Mesenchymal stem cell (in vitro differentiated cells and primary cell): ENCODE results near the gene PAX8.

Experiments used
- DNase-seq: peaks from one replicate; pipeline ENCODE4 v3.0.0-alpha.2; 2013
- H2AFZ ChIP-seq: one replicate; pipeline ENCODE4 v1.6.1; 2013; ENCODE audit warnings: low read depth, mild to moderate bottlenecking, control low read depth, inconsistent platforms, low read length, moderate library complexity
- H2AK5ac ChIP-seq: 2 replicates; pipeline ENCODE4 v1.6.1; 2013; ENCODE audit warnings: low read length, moderate library complexity, mild to moderate bottlenecking, inconsistent platforms; ENCODE audit not compliant: severe bottlenecking
- H2BK120ac ChIP-seq: one replicate; pipeline ENCODE4 v1.6.1; 2013; ENCODE audit warnings: low read depth, mild to moderate bottlenecking, inconsistent platforms, low read length, moderate library complexity
- H2BK12ac ChIP-seq, 2 experiments: one replicate each; pipeline ENCODE4 v1.6.1; 2013; ENCODE audit warnings: inconsistent platforms in 2 of 2, low read length in 2 of 2, mild to moderate bottlenecking in 2 of 2, moderate library complexity in 2 of 2, control low read depth in 1 of 2
- H2BK15ac ChIP-seq: one replicate; pipeline ENCODE4 v1.6.1; 2013; ENCODE audit warnings: mild to moderate bottlenecking, low read depth, inconsistent platforms; ENCODE audit not compliant: poor library complexity, severe bottlenecking
- H2BK5ac ChIP-seq: 2 replicates; pipeline ENCODE4 v1.6.1; 2013; ENCODE audit warnings: low read depth, mild to moderate bottlenecking, low read length, control low read depth, inconsistent platforms; ENCODE audit not compliant: poor library complexity, severe bottlenecking
- H3K14ac ChIP-seq, 2 experiments: one replicate each; pipeline ENCODE4 v1.6.1; 2013; ENCODE audit warnings: inconsistent platforms in 2 of 2, low read length in 2 of 2, control low read depth in 1 of 2, mild to moderate bottlenecking in 1 of 2, moderate library complexity in 1 of 2
- H3K18ac ChIP-seq, 2 experiments: one replicate each; pipeline ENCODE4 v1.6.1; 2013; ENCODE audit warnings: inconsistent platforms in 2 of 2, low read length in 2 of 2, control low read depth in 1 of 2, low read depth in 1 of 2, mild to moderate bottlenecking in 1 of 2
- H3K23ac ChIP-seq, 2 experiments: one replicate each; pipeline ENCODE4 v1.6.1; 2013; ENCODE audit warnings: inconsistent platforms in 2 of 2, low read length in 2 of 2, mild to moderate bottlenecking in 2 of 2, moderate library complexity in 2 of 2, control low read depth in 1 of 2
- H3K27ac ChIP-seq: 2 replicates; pipeline ENCODE4 v1.5.1; 2013; ENCODE audit warnings: mild to moderate bottlenecking, moderate library complexity, low read length, control low read depth, inconsistent platforms; ENCODE audit not compliant: poor library complexity, severe bottlenecking
- H3K27me3 ChIP-seq, 2 experiments: 2 replicates each; pipeline versions ENCODE4 v1.6.1 to v1.7.0; 2013; ENCODE audit warnings: low read length in 2 of 2, mild to moderate bottlenecking in 2 of 2, moderate library complexity in 2 of 2, control low read depth in 1 of 2, inconsistent platforms in 1 of 2; ENCODE audit not compliant: control insufficient read depth in 1 of 2, insufficient read depth in 1 of 2
- H3K36me3 ChIP-seq, 2 experiments: 2 replicates each; pipeline versions ENCODE4 v1.6.1 to v1.7.0; 2013; ENCODE audit warnings: low read length in 2 of 2, control low read depth in 1 of 2, inconsistent platforms in 1 of 2, low read depth in 1 of 2, mild to moderate bottlenecking in 1 of 2; ENCODE audit not compliant: insufficient read depth in 2 of 2, control insufficient read depth in 1 of 2
- H3K4ac ChIP-seq, 2 experiments: one replicate each; pipeline ENCODE4 v1.6.1; 2013; ENCODE audit warnings: inconsistent platforms in 2 of 2, low read length in 2 of 2, mild to moderate bottlenecking in 2 of 2, moderate library complexity in 2 of 2, control low read depth in 1 of 2, low read depth in 1 of 2
- H3K4me1 ChIP-seq: 2 replicates; pipeline ENCODE4 v1.6.1; 2013; ENCODE audit warnings: low read depth, low read length, control low read depth; ENCODE audit not compliant: control insufficient read depth, insufficient read depth
- H3K4me2 ChIP-seq: 2 replicates; pipeline ENCODE4 v1.6.1; 2013; ENCODE audit warnings: low read length, mild to moderate bottlenecking, inconsistent platforms; ENCODE audit not compliant: poor library complexity, severe bottlenecking
- H3K4me3 ChIP-seq, 2 experiments: 2 replicates each; pipeline versions ENCODE4 v1.5.1 to v1.7.0; 2013; ENCODE audit warnings: low read length in 2 of 2, mild to moderate bottlenecking in 2 of 2, control low read depth in 1 of 2, low read depth in 1 of 2; ENCODE audit not compliant: insufficient read depth in 1 of 2
- H3K79me1 ChIP-seq: replicated peaks from 2 replicates; pipeline ENCODE4 v1.6.1; 2013; ENCODE audit warnings: mild to moderate bottlenecking, control low read depth, low read length, inconsistent platforms; ENCODE audit not compliant: poor library complexity, severe bottlenecking
- H3K9ac ChIP-seq: 2 replicates; pipeline ENCODE4 v1.7.0; 2013; ENCODE audit warnings: mild to moderate bottlenecking, low read length, moderate library complexity
- H3K9me3 ChIP-seq: 2 replicates; pipeline ENCODE4 v1.7.0; 2013; ENCODE audit warnings: mild to moderate bottlenecking, low read length; ENCODE audit not compliant: control insufficient read depth
- H4K8ac ChIP-seq: one replicate; pipeline ENCODE4 v1.6.1; 2013; ENCODE audit warnings: inconsistent platforms, mild to moderate bottlenecking, low read length, moderate library complexity
- H4K91ac ChIP-seq: one replicate; pipeline ENCODE4 v1.6.1; 2013; ENCODE audit warnings: mild to moderate bottlenecking, low read length, inconsistent platforms
- WGBS: methylation state at CpG from one replicate; pipeline ENCODE4 v1.1.7; 2013; ENCODE audit warnings: mixed read lengths; 5-methylcytosine and 5-hydroxymethylcytosine counted together

PAX8 gene

DNA sequence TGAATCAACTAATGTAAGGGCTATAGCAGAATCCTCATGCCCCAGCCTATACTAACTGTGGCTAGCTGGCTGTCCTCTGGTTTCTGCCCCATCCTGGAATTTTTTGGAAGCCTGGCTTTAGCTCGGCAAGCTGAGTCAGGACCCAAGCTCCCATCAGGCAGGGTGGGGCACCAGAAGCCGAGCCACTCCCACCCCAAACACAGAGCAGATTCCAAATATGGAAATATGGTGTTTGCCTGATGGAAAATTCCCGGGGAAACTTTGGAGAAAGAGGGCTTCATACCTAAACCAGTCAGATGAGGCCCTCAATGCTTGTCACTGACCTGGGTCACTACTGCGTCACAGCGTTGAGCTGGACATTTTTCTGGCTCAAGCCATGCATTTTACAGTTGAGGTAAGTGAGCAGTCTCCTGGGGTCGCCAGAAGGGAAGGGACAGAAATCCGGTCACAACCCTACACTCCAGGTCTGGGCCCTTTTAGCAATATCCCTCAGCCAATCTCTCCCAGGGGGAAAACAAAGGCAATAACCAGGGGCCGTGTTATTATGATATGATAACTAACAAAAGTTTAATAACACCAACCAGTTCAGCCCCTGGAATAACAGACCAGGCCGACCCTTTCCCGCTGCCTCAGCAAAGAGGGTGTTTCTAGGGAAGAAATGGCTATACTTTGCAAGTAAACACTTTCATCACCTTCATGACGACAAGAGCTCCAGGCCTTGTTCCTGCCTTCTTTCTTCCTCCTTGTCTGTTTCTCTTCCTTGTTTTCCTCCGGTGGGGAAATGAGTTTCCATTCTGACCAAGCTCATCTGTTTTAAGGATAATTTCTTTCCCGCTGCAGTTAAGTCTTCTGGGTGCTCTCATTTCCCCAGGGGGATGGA, 67.3 kb downstream of the PAX8 start:
- Histone ChIP-seq H3K14ac (no peak overlapping the region), H3K18ac (peak overlapping the region in 1 of 2 experiments; percentile 78), H4K8ac (peak overlapping the region; percentile 60), H3K9ac (peak overlapping the region; percentile 87), H2AK5ac (peak overlapping the region; percentile 98), H2BK12ac (peak overlapping the region in 1 of 2 experiments; percentile 6), H2AFZ (no peak overlapping the region), H3K27ac (peak overlapping the region; percentile 98), H3K4me3 (peak overlapping the region in 1 of 2 experiments; percentile 28), H3K4me2 (peak overlapping the region; percentile 35), H3K27me3 (no peaks in the 10 kb centered on the region), H3K4ac (no peak overlapping the region), H3K36me3 (peaks cover 0 to 10% of the 10 kb centered on the region in 2 experiments), H3K23ac (no peak overlapping the region), H4K91ac (peak overlapping the region; percentile 40), H3K9me3 (no peaks in the 10 kb centered on the region), H3K4me1 (peaks cover 50% of the 10 kb centered on the region), H2BK15ac (no peak overlapping the region), H2BK5ac (peak overlapping the region; percentile 93), H3K79me1 (peaks cover 2% of the 10 kb centered on the region), H2BK120ac (no peak overlapping the region)
- WGBS = 71% methylated on average over 10 of the region's 13 CpGs
- peak; percentile 38 for DNase-seq

DNA sequence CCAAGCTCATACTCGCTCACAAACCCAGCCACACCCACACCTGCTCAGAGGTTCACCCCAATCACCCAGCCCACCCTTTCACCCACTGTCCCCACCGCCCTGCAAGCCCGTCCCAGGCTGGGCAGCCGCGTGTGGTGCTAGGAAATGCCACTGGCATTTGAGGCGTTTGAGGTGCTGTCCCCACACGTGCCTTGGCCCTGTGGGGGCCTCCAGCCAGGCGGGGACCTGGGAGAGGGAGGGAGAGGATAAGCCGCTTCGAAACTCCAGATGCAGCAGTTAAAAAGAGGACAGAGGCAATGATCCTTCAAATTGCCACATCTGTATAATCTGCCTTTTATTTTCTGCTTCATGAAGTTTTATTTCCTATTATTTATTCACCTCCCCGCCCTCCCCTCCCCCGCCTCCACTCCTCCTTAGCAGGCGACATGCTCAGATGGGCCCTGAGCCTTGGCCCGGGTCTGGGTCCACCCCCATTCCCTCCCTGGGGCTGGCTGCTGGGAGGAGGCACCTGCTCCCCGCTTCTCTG, 69.0 kb downstream of the PAX8 start:
- DNase-seq = no peak
- H3K4me2 ChIP-seq = no peak overlapping the region
- no peak overlapping the region for H3K23ac ChIP-seq
- peaks cover 0 to 3% of the 10 kb centered on the region in 2 experiments for H3K36me3 ChIP-seq
- H3K4me1 ChIP-seq = peaks cover 43% of the 10 kb centered on the region
- WGBS = 77% methylated on average over 10 of the region's 15 CpGs
- peak overlapping the region in 1 of 2 experiments; percentile 52 for H3K18ac ChIP-seq
- H3K27ac ChIP-seq = peak overlapping the region; percentile 98
- H3K4ac ChIP-seq = peak overlapping the region in 1 of 2 experiments; percentile 24
- H3K14ac ChIP-seq = peak overlapping the region in 1 of 2 experiments; percentile 53
- H2BK15ac ChIP-seq = no peak overlapping the region
- H2BK12ac ChIP-seq = peak overlapping the region in 1 of 2 experiments; percentile 2
- no peaks in the 10 kb centered on the region for H3K27me3 ChIP-seq
- H2BK5ac ChIP-seq = peak overlapping the region; percentile 63
- no peak overlapping the region for H3K4me3 ChIP-seq
- H2AK5ac ChIP-seq = peak overlapping the region; percentile 98
- H2BK120ac ChIP-seq = no peak overlapping the region
- H3K9ac ChIP-seq = peak overlapping the region; percentile 87
- no peak overlapping the region for H4K8ac ChIP-seq
- H3K9me3 ChIP-seq = no peaks in the 10 kb centered on the region
- peak overlapping the region; percentile 23 for H4K91ac ChIP-seq
- peaks cover 5% of the 10 kb centered on the region for H3K79me1 ChIP-seq
- no peak overlapping the region for H2AFZ ChIP-seq

DNA sequence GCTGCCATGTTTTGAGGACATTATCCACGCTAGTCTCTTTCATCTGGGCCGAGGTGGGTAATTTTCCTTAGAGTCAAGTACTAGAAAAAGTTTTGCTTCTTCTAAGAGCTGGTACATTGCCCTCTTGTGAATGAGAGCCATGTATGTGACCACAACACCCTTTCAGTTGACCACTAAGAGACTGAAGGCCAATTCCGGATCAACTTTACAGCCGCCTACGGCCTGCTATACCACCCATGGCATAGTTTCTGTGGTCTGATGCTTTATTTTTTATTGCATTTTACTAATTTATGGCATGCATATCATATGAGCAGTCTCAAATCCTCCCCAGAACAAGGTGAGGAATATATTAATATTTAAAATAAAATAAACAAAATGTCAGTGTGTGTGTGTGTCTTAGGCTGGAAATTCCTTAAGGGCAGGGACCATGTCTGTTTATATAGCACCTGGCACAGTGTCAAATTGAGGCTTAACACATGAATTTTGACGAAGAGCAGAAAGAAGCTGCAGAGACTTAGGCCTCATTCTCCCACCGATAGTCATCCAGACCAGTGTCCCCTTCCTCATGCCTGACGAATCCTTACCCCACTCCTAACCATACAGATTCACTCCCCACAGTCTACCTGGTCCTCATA, 69.6 kb downstream of the PAX8 start:
- H2AFZ ChIP-seq = no peak overlapping the region
- peak overlapping the region in 1 of 2 experiments; percentile 52 for H3K18ac ChIP-seq
- DNase-seq = peak; percentile 55
- peak overlapping the region; percentile 23 for H4K91ac ChIP-seq
- H2BK15ac ChIP-seq = no peak overlapping the region
- no peak overlapping the region for H4K8ac ChIP-seq
- no peak overlapping the region for H3K4me2 ChIP-seq
- H3K4me3 ChIP-seq = no peak overlapping the region
- H2BK5ac ChIP-seq = peak overlapping the region; percentile 63
- no peak overlapping the region for H2BK120ac ChIP-seq
- H3K79me1 ChIP-seq = peaks cover 5% of the 10 kb centered on the region
- H3K4me1 ChIP-seq = peaks cover 45% of the 10 kb centered on the region
- peaks cover 0 to 3% of the 10 kb centered on the region in 2 experiments for H3K36me3 ChIP-seq
- H3K9me3 ChIP-seq = no peaks in the 10 kb centered on the region
- H3K14ac ChIP-seq = no peak overlapping the region
- no peaks in the 10 kb centered on the region for H3K27me3 ChIP-seq
- H3K4ac ChIP-seq = no peak overlapping the region
- H3K23ac ChIP-seq = no peak overlapping the region
- H2AK5ac ChIP-seq = peak overlapping the region; percentile 96
- H2BK12ac ChIP-seq = no peak overlapping the region
- 55% methylated on average over 5 of the region's 8 CpGs for WGBS
- peak overlapping the region; percentile 95 for H3K27ac ChIP-seq
- H3K9ac ChIP-seq = no peak overlapping the region

DNA sequence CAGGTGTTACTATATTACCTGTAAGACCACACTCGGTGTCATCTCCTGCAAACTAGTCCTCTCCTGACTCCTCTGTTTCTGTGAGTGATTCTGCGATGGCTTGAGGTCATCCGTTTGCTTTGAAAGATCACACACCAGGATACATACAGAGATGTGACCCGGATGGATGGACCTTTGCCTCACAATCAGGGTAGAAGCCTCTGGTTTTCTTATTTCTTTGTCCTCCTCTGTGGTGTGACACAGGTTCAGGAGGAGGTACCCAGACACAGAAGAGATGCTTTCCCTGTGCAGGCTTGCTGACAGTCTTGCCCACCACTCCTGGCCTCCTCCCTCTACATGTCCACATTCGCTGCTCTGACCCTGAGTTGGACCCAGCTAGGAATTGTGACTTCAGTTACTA, 70.3 kb downstream of the PAX8 start:
- WGBS = 100% methylated on average over 5 of the region's 5 CpGs
- peak overlapping the region; percentile 95 for H3K27ac ChIP-seq
- no peak overlapping the region for H2BK120ac ChIP-seq

More for the DNA sequence above, 70.3 kb downstream of the PAX8 start:
- Histone ChIP-seq H3K4me2 (no peak overlapping the region), H2AFZ (no peak overlapping the region), H2BK12ac (no peak overlapping the region), H2AK5ac (peak overlapping the region; percentile 6), H2BK5ac (no peak overlapping the region), H3K36me3 (peaks cover 0 to 3% of the 10 kb centered on the region in 2 experiments), H4K8ac (no peak overlapping the region), H3K27me3 (no peaks in the 10 kb centered on the region), H3K4me3 (no peak overlapping the region), H4K91ac (no peak overlapping the region), H3K9ac (peak overlapping the region; percentile 15), H3K4ac (no peak overlapping the region), H3K9me3 (no peaks in the 10 kb centered on the region), H2BK15ac (no peak overlapping the region), H3K18ac (no peak overlapping the region), H3K23ac (no peak overlapping the region), H3K79me1 (peaks cover 5% of the 10 kb centered on the region), H3K4me1 (peaks cover 40% of the 10 kb centered on the region), H3K14ac (no peak overlapping the region)
- DNase-seq = no peak
